ENCODE results near the gene SHH. TPM values are rescaled to one million over a fixed set of nuclear protein-coding genes. Genes with fewer than 3 reads are reported as not detected.

Gene SHH
- polyA plus RNA-seq, 1 donor (not counting 4 experiments of a cell fraction or from before 2014, with no cell fraction given): not detected

DNA sequence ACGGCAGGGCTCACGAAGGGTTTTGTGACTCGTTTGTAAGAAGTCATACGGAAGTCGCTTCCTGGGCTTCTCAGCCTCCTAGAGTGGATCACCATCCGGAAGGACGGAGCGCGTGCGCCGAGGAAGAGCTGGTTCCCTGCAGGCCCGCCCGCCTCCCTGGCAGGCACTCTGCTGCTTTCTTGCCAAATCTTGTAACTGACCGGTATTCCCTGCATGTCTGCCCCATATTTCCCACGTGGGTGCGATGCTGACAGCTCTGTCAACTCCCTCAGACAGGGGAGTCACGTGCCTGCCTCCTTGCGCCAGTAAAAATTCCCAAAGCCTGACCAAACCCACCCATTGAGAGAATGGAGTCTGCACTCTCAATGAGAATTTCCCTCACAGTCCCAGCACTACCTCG, 12.7 kb downstream of the SHH start:
- no peak for FAIRE-seq
- Histone ChIP-seq H3K9me3 (ENCODE audit: control insufficient read depth, low read depth, low read length) (no peaks in the 10 kb centered on the region), H3K4me1 (ENCODE audit: control insufficient read depth, extremely low read depth, insufficient read depth, low read length) (peaks cover 14% of the 10 kb centered on the region), H4K20me1 (ENCODE audit: control insufficient read depth, extremely low read depth, insufficient read depth, low read length) (no peaks in the 10 kb centered on the region), H3K4me3 (ENCODE audit: control insufficient read depth in 2 of 3, extremely low read depth in 1 of 3, insufficient read depth in 2 of 3, low read depth in 1 of 3, low read length in 3 of 3) (peak overlapping the region in 1 of 3 experiments; percentile 6), H3K79me2 (ENCODE audit: control insufficient read depth, insufficient read depth, low read length) (no peaks in the 10 kb centered on the region), H3K27me3 (ENCODE audit: control insufficient read depth, extremely low read depth, insufficient read depth, low read length) (peaks cover 70% of the 10 kb centered on the region), H3K4me2 (ENCODE audit: control insufficient read depth, extremely low read depth, insufficient read depth, low read depth, low read length) (no peak overlapping the region), H3K9me1 (ENCODE audit: control insufficient read depth, extremely low read depth, insufficient read depth, low read length) (no peaks in the 10 kb centered on the region), H3K36me3 (ENCODE audit: control insufficient read depth in 2 of 2, extremely low read depth in 1 of 2, insufficient read depth in 2 of 2, low read length in 2 of 2) (no peaks in the 10 kb centered on the region), H2AFZ (ENCODE audit: control insufficient read depth, low read length) (peak overlapping the region; percentile 46), H3K9ac (ENCODE audit: control insufficient read depth, extremely low read depth, insufficient read depth, low read length) (no peak overlapping the region), H3K27ac (ENCODE audit: control insufficient read depth, insufficient read depth, low read length) (no peak overlapping the region)
- TF ChIP-seq EZH2 (IDR thresholded peaks at IDR 0.05; ENCODE audit: low read length): no peak
- TF ChIP-seq, protein P1, sequence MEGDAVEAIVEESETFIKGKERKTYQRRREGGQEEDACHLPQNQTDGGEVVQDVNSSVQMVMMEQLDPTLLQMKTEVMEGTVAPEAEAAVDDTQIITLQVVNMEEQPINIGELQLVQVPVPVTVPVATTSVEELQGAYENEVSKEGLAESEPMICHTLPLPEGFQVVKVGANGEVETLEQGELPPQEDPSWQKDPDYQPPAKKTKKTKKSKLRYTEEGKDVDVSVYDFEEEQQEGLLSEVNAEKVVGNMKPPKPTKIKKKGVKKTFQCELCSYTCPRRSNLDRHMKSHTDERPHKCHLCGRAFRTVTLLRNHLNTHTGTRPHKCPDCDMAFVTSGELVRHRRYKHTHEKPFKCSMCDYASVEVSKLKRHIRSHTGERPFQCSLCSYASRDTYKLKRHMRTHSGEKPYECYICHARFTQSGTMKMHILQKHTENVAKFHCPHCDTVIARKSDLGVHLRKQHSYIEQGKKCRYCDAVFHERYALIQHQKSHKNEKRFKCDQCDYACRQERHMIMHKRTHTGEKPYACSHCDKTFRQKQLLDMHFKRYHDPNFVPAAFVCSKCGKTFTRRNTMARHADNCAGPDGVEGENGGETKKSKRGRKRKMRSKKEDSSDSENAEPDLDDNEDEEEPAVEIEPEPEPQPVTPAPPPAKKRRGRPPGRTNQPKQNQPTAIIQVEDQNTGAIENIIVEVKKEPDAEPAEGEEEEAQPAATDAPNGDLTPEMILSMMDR (optimal IDR thresholded peaks at IDR 0.05 in 1 of 3, IDR thresholded peaks at IDR 0.05 in 1 of 3, conservative IDR thresholded peaks at IDR 0.05 in 1 of 3; ENCODE audit: extremely low read depth in 1 of 3, insufficient read depth in 2 of 3, low read length in 3 of 3): no peak
- DNase-seq (ENCODE audit: low read depth, low spot score): no peak
- dilution Hi-C loops (cut with MboI; ENCODE audit: extremely low pct_ligation_motif_present, low sequenced_read_pairs): no loop called here

DNA sequence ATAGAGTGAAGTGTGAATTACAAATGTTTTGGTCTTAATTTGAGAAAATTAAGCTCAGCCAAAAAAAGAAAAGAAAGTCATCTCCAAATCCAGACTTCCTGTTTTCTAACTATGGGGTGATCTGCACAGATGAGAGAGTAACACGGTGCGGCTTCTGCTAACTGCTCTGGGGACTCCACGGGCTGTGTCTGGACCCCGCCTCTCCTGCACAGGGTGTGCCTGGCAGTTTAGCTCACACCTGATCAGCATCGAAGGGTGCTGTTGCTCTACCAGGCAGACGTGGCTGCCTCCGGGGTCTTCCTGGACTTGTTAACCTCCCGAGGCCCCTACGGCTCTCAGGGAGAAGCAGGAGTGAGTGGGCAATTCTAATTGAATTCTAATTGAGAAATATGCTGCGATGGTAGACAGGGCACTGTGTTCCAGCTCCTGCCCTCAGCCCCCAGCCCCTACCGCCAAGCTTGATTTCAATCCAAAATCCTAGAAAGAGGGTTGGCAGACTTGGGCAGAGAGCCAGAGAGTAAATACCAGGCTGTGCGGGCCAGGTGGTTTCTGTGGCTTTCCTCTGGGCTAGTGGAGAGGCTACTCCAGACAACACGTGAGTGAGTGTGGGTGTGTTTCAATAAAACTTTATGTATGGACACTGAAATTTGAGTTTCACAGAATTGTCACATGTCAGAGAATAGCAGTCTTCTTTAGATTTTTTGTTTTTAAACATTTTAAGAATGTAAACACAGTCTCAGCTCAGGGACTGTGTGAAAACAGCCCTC, 13.4 kb downstream of the SHH start:
- H4K20me1 ChIP-seq (ENCODE audit: control insufficient read depth, extremely low read depth, insufficient read depth, low read length): no peaks in the 10 kb centered on the region
- H3K4me1 ChIP-seq (ENCODE audit: control insufficient read depth, extremely low read depth, insufficient read depth, low read length): peaks cover 12% of the 10 kb centered on the region
- FAIRE-seq: no peak
- no peaks in the 10 kb centered on the region for H3K9me1 ChIP-seq (ENCODE audit: control insufficient read depth, extremely low read depth, insufficient read depth, low read length)
- no peak overlapping the region for H3K9ac ChIP-seq (ENCODE audit: control insufficient read depth, extremely low read depth, insufficient read depth, low read length)
- no peaks in the 10 kb centered on the region for H3K9me3 ChIP-seq (ENCODE audit: control insufficient read depth, low read depth, low read length)
- no peak overlapping the region for H3K4me3 ChIP-seq (ENCODE audit: control insufficient read depth in 2 of 3, extremely low read depth in 1 of 3, insufficient read depth in 2 of 3, low read depth in 1 of 3, low read length in 3 of 3)
- H3K4me2 ChIP-seq (ENCODE audit: control insufficient read depth, extremely low read depth, insufficient read depth, low read depth, low read length): no peak overlapping the region
- H3K36me3 ChIP-seq (ENCODE audit: control insufficient read depth in 2 of 2, extremely low read depth in 1 of 2, insufficient read depth in 2 of 2, low read length in 2 of 2): no peaks in the 10 kb centered on the region
- H3K79me2 ChIP-seq (ENCODE audit: control insufficient read depth, insufficient read depth, low read length): no peaks in the 10 kb centered on the region
- no peak overlapping the region for H3K27ac ChIP-seq (ENCODE audit: control insufficient read depth, insufficient read depth, low read length)
- DNase-seq (ENCODE audit: low read depth, low spot score): no peak
- H3K27me3 ChIP-seq (ENCODE audit: control insufficient read depth, extremely low read depth, insufficient read depth, low read length): peaks cover 67% of the 10 kb centered on the region
- TF ChIP-seq, protein P1 (optimal IDR thresholded peaks at IDR 0.05 in 1 of 3, IDR thresholded peaks at IDR 0.05 in 1 of 3, conservative IDR thresholded peaks at IDR 0.05 in 1 of 3; ENCODE audit: extremely low read depth in 1 of 3, insufficient read depth in 2 of 3, low read length in 3 of 3): no peak
- TF ChIP-seq EZH2 (IDR thresholded peaks at IDR 0.05; ENCODE audit: low read length): no peak
- H2AFZ ChIP-seq (ENCODE audit: control insufficient read depth, low read length): no peak overlapping the region
- dilution Hi-C loops (cut with MboI; ENCODE audit: extremely low pct_ligation_motif_present, low sequenced_read_pairs): no loop called here
